Measurements from ENCODE around the gene CDC42EP3. TPM values are rescaled to one million over a fixed set of nuclear protein-coding genes. Genes with fewer than 3 reads are reported as not detected.
A peak's percentile ranks its signal among the peaks of the same experiment; 100 is the strongest.

Gene CDC42EP3
- total RNA-seq, 1 donor from 2014 or later, result 75.3 TPM

- no peak for ATAC-seq (ENCODE audit: poor library complexity)
Observed at GRCh38 chr2:37686792-37687526, 15.5 kb upstream of the CDC42EP3 start.

DNA sequence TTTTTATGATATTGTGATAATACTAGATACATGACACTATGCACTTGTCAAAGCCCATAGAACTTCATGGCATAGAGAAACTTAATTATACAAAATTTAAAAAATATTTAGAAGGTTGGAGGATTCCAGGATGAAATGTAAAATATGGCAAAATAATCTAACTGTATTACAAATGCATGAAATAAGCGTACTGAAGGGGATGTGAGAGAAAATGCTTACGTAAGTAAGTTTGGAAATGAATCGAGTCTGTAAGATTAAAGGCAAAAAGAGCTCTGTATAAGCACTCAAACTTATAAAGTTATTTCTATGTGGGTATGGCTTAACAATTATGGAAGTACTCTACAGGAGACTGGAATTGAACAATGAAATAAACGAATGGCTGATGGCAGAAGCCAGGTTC is 13.4 kb upstream of the CDC42EP3 start:
- DNase-seq (no peak), ATAC-seq (ENCODE audit: poor library complexity) (no peak)
- intact Hi-C loops (cut with DNase I), result no loop called here

More at GRCh38 chr2:37686792-37687526, 15.5 kb upstream of the CDC42EP3 start:
- DNase-seq, result no peak
- intact Hi-C loops (cut with DNase I), result no loop called here

- intact Hi-C loops (cut with DNase I), result no loop called here
- ATAC-seq (ENCODE audit: poor library complexity), result no peak
- no peak for DNase-seq
Observed at GRCh38 chr2:37683921-37684780, 12.7 kb upstream of the CDC42EP3 start.

DNA sequence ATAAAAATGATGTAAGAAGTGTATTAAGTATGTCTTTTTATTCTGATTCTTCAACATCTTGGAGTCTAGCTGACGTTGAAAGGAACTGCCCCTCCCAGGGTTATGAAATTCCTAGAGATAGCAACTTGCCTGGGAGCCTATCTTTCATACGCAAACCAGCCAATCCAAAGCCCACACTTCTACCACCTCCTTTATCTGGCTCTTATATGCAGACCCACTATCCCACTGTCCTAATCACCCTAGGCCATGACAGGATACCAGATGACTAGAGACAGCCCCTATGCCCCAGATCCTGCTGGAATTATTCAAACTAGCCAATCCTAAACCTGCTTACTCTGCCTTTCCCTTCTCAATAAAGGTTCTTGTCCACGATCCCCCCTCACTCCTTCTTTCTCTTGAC is 11.8 kb upstream of the CDC42EP3 start:
- no peak for ATAC-seq (ENCODE audit: poor library complexity)
- DNase-seq, result no peak
- intact Hi-C loops (cut with DNase I), result no loop called here

DNA sequence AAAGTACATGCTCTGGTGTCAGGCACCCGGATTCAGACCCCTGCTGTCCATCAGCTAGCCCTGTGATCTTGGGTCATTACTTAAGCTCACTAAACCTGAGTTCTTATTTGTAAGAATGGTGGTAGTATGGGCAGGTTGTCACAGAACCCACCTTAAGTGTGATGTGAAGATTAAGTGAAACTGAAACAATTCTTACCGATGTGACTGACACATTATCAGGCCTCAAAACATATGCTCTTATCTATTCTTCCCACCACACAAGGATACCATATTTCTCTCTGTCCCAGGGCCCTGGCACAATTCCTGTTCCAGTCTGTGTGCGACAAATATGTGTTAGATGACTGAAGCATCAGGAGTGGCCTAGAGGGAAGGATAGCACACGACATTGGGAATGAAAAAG is 11.0 kb upstream of the CDC42EP3 start:
- no peak for ATAC-seq (ENCODE audit: poor library complexity)
- DNase-seq, result no peak
- intact Hi-C loops (cut with DNase I), result no loop called here

- no peak for DNase-seq
- ATAC-seq (ENCODE audit: poor library complexity), result no peak
- intact Hi-C loops (cut with DNase I), result no loop called here
Observed at GRCh38 chr2:37681587-37681986, 10.1 kb upstream of the CDC42EP3 start.

- DNase-seq (no peak), ATAC-seq (ENCODE audit: poor library complexity) (no peak)
- intact Hi-C loops (cut with DNase I), result loop anchor here (10.0 kb wide), 1 partner anchor 126 kb away; no protein-coding TSS in a partner anchor
Observed at GRCh38 chr2:37679072-37679695, 7.7 kb upstream of the CDC42EP3 start.

GRCh38 chr2:37676274-37676673 is 4.8 kb upstream of the CDC42EP3 start:
- no peak for ATAC-seq (ENCODE audit: poor library complexity)
- intact Hi-C loops (cut with DNase I), result loop anchor here (10.0 kb wide), 1 partner anchor 129 kb away; no protein-coding TSS in a partner anchor
- DNase-seq, result no peak

DNA sequence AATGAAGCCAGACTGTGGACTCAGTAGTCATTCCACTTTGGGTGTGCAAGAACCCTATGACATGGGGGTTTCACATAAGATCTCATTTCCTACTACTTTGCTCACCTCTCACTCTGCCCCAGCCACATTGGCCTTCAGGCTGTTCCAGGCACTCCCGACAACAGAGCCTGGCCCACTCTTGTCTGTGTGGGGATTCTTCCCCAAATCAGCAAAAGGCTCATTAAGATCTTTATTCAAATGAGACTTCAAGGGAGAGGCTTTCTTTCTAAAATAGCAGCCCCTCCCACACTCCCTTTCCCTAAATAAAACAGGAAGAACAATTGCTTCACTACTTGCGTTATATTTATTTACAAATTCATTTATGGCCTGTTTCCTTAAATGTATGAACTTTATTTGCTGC is 3.5 kb upstream of the CDC42EP3 start:
- intact Hi-C loops (cut with DNase I), result loop anchor here (5.0 to 10.0 kb wide), 2 partner anchors 130 to 157 kb away; no protein-coding TSS in a partner anchor
- ATAC-seq (ENCODE audit: poor library complexity) (no peak), DNase-seq (no peak)

DNA sequence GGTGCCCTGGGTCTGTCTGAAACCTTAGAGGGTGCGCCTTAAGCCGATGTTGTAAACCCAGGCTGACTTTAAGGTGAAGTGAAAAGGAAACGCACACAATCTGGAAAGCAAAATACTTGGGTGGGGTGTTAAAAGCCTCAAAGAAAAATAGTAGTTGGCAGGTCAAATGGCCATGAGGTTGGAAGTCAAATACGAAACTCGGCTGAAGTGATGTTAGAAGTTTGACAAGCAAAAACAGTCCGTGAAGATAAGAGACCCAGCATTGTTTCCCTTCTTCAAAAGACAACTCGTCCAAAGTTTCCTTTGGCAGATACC is 1.4 kb upstream of the CDC42EP3 start:
- intact Hi-C loops (cut with DNase I), result loop anchor here (5.0 to 10.0 kb wide), 2 partner anchors 132 to 159 kb away; no protein-coding TSS in a partner anchor
- DNase-seq (no peak), ATAC-seq (ENCODE audit: poor library complexity) (no peak)

- intact Hi-C loops (cut with DNase I), result loop anchor here (5.0 to 10.0 kb wide), 2 partner anchors 133 to 160 kb away; no protein-coding TSS in a partner anchor
- ATAC-seq (ENCODE audit: poor library complexity), result peak; percentile 61
- peak; percentile 77 for DNase-seq
Observed at GRCh38 chr2:37672104-37672869, 845 bp upstream of the CDC42EP3 start.

- DNase-seq, result no peak
- intact Hi-C loops (cut with DNase I), result loop anchor here (5.0 to 10.0 kb wide), 2 partner anchors 133 to 161 kb away; no protein-coding TSS in a partner anchor
- no peak for ATAC-seq (ENCODE audit: poor library complexity)
Observed at GRCh38 chr2:37671816-37672103, 318 bp upstream of the CDC42EP3 start.

DNA sequence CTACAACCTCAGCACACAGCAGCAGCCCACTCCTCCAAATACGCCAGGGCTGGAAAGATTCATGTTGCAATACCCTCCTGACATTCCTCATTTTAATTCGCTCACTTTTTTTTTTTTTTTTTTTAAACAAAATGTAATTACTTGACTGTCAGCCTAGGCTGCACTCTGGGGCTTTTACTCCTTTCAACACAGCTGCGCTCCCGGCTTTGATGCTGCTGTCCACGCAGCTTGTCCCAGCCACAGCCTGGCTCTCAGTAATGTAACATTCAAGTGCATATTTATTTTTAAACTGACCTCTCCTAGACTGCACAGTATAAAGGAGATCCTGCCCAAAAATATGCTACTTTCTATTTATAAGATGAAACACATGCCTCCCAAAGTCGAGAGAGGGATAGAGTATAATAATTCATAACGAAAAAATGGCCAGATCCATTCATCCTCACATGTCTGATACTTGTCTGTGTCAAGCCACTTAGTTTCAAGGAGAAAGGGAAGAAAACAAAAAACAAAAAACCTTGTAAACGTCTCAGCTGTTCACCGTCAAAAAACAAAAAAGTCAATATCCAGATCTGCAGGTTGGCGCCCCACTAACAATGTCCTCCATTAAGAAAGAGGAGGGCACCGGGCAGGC is 949 bp downstream of the CDC42EP3 start:
- peak; percentile 58 for ATAC-seq (ENCODE audit: poor library complexity)
- peak; percentile 52 for DNase-seq
- intact Hi-C loops (cut with DNase I), result loop anchor here (5.0 to 10.0 kb wide), 2 partner anchors 134 to 162 kb away; no protein-coding TSS in a partner anchor

DNA sequence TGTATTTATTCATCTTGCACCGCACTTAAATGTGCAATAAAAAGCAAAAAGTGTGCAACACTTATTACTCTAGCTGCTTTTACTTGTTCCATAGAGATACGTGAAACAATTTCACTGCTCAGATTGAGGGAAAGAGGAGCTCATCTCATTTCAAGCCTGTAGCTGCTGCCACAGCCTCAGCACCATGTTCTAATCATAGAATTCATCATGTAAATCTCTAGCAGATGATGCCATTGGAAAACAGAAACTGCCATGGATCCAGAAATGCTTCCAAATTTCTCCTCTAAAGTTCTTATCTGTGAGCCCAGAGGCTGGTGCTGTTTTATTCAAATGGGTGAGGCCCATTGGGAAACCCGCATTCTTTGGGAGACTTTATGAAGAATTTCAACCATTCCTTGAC is 2.0 kb downstream of the CDC42EP3 start:
- ATAC-seq (ENCODE audit: poor library complexity), result no peak
- intact Hi-C loops (cut with DNase I), result no loop called here
- DNase-seq, result no peak

- ATAC-seq (ENCODE audit: poor library complexity) (no peak), DNase-seq (no peak)
- intact Hi-C loops (cut with DNase I), result no loop called here
Observed at GRCh38 chr2:37667704-37668103, 3.7 kb downstream of the CDC42EP3 start.

DNA sequence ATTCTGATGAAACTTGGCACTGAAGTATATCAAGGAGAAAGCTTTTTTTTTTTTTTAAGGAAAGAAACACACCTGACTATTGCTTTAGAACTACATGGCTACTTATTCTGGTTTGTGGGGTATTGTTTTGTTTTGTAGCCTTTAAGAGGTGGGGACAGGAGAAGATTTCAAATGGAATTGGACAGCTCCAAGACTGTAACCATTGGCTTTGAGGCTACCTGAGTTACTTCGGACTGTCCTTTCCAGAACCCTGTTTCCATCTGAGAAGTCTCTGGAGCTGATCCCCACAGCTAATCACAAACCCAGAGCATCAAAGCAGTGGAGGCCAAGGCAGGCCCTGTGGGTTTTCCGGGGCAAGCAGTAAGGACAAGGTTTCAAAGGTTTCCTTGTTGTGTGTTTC is 4.7 kb downstream of the CDC42EP3 start:
- ATAC-seq (ENCODE audit: poor library complexity) (no peak), DNase-seq (no peak)
- intact Hi-C loops (cut with DNase I), result no loop called here

- ATAC-seq (ENCODE audit: poor library complexity) (peak; percentile 18), DNase-seq (no peak)
- intact Hi-C loops (cut with DNase I), result no loop called here
Observed at GRCh38 chr2:37665604-37666362, 5.7 kb downstream of the CDC42EP3 start.

- DNase-seq (no peak), ATAC-seq (ENCODE audit: poor library complexity) (no peak)
- intact Hi-C loops (cut with DNase I), result no loop called here
Observed at GRCh38 chr2:37665043-37665442, 6.4 kb downstream of the CDC42EP3 start.

All from Right ventricle myocardium superior (tissue), 1 donor.